HG03432 (cell line): Measurements from ENCODE around the gene NPR1.
"Not testable (repeated sequence)": the region's sequence is repeated elsewhere in the genome, so short reads cannot be mapped to it uniquely, and the experiment has no call there.

ENCODE experiments used
- ATAC-seq: cut with Tn5 transposase; IDR thresholded peaks from one replicate; pipeline ENCODE4 v1.9.1; 2021; ENCODE audit warnings: mild to moderate bottlenecking, moderate library complexity; ENCODE audit not compliant: unreplicated experiment

The NPR1 gene

GRCh38 chr1:153723687-153724086, 45.2 kb downstream of the NPR1 start:
- no peak for ATAC-seq

- ATAC-seq: not testable (repeated sequence)
Observed at GRCh38 chr1:153724634-153725033, 46.1 kb downstream of the NPR1 start.

GRCh38 chr1:153727463-153728304, 49.2 kb downstream of the NPR1 start, which contains the start of gene INTS3:
TSS of gene INTS3 (plus strand) at chr1:153728050. CDS start at chr1:153728635, 585 bp downstream.
- ATAC-seq: peak; percentile 94

GRCh38 chr1:153728305-153729066, 50.0 kb downstream of the NPR1 start:
- no peak for ATAC-seq

DNA sequence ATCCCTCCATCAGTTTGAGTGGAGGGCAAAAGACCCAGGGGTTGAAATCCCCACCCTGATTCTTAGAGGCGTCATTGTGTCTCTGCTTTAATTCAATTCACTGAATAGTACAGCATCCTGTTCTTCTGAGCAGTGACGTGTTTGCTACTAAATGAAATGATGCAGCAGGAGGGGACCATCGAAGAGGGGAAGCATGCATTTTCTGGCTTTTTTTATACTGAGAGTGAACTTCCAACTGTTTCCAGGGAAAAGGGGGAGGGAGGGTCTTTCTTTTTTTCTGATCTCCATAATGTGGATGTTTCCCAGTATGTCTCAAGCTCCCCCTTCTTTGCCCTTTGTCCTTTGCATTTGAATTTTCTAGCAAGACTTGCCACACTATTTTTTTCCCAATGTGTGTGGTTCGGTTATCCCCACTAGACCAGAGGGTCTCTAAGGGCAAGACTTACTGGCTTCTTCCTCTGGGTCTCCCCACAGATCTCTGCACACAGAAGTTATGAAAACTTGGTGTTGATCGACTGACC, 52.0 kb downstream of the NPR1 start:
- no peak for ATAC-seq

DNA sequence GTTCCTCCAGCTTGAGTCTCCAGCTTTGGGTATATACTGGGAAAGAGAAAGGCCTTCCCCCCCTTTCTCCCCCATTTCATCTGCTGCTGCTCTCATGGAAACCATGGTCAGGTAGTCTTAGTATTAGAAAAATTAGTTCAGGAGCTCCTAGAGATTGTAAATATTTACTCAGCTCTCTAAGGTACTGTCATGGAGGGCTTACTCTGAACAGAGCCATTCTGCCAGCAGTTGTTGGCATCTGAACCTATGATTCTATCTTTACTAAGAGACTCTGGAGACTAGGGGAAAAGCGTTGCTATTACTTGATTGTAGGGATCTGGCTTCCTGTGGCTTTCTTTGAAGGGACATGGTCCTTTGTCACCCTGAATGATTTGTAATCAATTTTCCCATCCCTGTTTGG, 55.5 kb downstream of the NPR1 start:
- no peak for ATAC-seq

DNA sequence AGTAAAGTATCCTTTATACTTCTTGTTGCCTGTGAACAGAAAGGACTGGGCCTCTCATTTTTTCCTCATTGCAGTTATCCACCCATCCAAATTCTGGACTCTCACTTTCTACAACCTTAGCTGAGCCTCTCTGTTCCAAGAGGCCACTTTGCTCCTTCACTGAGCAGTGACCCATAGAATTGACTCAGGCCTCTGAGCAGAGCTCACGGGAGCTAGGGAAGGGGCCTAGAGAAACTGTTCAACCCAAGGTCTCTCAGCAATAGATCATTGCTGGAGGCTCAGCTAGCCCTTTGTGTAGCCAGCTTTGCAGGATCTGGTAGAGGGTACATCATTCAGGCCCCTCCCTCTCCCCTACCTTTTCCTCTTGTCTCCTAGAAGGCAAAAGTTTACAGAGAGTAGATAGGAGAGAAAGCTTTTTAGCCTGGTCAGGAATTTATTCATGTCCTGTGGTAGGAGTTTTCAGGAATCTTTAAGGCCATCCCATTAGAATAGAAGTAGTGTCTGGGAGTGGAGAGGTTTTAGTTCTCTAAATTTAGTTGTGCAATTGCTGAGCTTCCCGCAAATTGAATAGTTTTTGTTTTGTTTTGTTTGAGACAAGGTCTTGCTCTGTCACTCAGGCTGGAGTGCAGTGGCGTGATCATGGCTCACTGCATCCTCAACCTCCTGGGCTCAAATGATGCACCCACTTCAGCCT, 56.1 kb downstream of the NPR1 start:
- ATAC-seq: peak; percentile 45

DNA sequence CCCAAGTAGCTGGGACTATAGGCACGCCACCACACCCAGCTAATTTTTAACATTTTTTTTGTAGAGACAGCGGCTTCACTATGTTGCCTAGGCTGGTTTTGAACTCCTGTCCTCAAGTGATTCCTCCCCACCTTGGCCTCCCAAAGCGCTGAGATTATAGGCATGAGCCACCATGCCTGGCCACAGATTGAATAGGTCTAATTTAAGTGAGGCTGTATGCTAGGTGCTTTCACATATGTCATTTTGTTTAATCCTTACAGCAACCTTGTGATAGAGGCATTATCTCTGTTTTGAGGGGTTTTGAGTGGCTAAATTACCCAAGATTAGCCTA, 56.6 kb downstream of the NPR1 start:
- no peak for ATAC-seq

- ATAC-seq: no peak
Observed at GRCh38 chr1:153741986-153742385, 63.5 kb downstream of the NPR1 start.

DNA sequence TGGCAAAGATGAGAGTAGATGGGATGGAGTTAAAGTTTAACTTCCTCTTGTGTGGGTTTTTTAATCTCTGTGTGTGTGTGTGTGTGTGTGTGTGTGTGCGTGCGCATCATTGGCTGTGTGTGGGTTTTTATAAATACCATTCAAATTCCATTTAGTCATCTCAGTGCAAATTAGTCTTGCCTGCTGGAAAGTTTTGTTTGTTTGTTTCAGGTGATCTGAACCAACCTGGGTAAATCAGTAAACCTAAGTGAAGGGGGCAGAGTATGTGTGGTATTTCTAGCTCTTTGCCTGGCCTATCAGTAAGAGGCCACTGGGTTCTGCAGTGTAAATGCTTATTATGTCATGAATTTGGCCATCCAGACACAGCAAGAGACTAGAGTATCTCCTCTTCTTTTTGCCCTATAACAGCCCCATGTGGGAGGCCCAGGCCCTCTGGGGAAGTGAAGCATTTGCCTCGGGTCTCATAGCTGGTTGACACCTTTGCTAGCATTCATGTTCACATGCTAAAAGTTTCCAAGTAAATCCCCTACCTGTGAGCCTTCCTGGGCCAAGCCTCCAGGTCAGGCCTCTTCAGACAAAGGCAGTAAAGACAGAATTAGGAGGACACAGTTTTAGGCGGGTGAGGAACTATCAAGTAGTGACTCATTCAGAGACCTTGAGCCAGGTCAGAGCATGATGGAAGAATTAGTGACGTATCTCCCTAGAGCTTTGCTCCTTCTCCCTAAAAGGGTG, 64.1 kb downstream of the NPR1 start:
- peak; percentile 79 for ATAC-seq
